ENCODE results near the gene TANC1. TPM values are rescaled to one million over a fixed set of nuclear protein-coding genes. Genes with fewer than 3 reads are reported as not detected.

Gene TANC1
- total RNA-seq, 1 donor from 2014 or later, result 45.0 TPM

- no peak overlapping the region for H3K27ac Mint-ChIP-seq (ENCODE audit: unreplicated experiment)
These were observed 228.0 kb downstream of the TANC1 start for GRCh38 chr2:159196393-159196925.

GRCh38 chr2:159199236-159199635 lies 230.8 kb downstream of the TANC1 start:
- peaks cover 25% of the 10 kb centered on the region for H3K4me1 ChIP-seq (ENCODE audit: insufficient read depth, low read length)
- no peak overlapping the region for H2AFZ ChIP-seq (ENCODE audit: low read depth, low read length)
- no peaks in the 10 kb centered on the region for H3K9me3 ChIP-seq (ENCODE audit: insufficient read depth, low read depth, low read length)
- no peaks in the 10 kb centered on the region for H4K20me1 ChIP-seq (ENCODE audit: insufficient read depth, low read length)
- no peak overlapping the region for H3K4me3 ChIP-seq (ENCODE audit: insufficient read depth, low read depth, low read length)
- H3K27me3 ChIP-seq (ENCODE audit: insufficient read depth, low read length), result no peaks in the 10 kb centered on the region
- FAIRE-seq, result no peak
- H3K36me3 ChIP-seq (ENCODE audit: insufficient read depth, low read length), result peaks cover 19% of the 10 kb centered on the region
- no peak for DNase-seq (ENCODE audit: low read depth)
- H3K27ac Mint-ChIP-seq (ENCODE audit: unreplicated experiment), result no peak overlapping the region
- TF ChIP-seq EZH2 (IDR thresholded peaks at IDR 0.05; ENCODE audit: insufficient read depth, low read length) (no peak), CTCF (IDR thresholded peaks at IDR 0.05; ENCODE audit: insufficient read depth, low read depth, low read length) (no peak)
- peaks cover 27% of the 10 kb centered on the region for H3K4me1 Mint-ChIP-seq (ENCODE audit: low read depth, unreplicated experiment)
- H3K4me2 ChIP-seq (ENCODE audit: low read length), result no peak overlapping the region
- H3K27ac ChIP-seq (ENCODE audit: low read depth, low read length), result no peak overlapping the region
- H3K36me3 Mint-ChIP-seq (ENCODE audit: low read depth, unreplicated experiment), result peaks cover 25% of the 10 kb centered on the region
- no peaks in the 10 kb centered on the region for H3K9me3 Mint-ChIP-seq (ENCODE audit: unreplicated experiment)
- no peak overlapping the region for H3K9ac ChIP-seq (ENCODE audit: low read length)
- H3K79me2 ChIP-seq (ENCODE audit: insufficient read depth, low read length), result no peaks in the 10 kb centered on the region
- H3K4me3 Mint-ChIP-seq (ENCODE audit: unreplicated experiment), result no peak overlapping the region
- H3K27me3 Mint-ChIP-seq (ENCODE audit: low read depth, unreplicated experiment), result no peaks in the 10 kb centered on the region

More at GRCh38 chr2:159196393-159196925, 228.0 kb downstream of the TANC1 start:
- Mint-ChIP-seq H3K27me3 (ENCODE audit: low read depth, unreplicated experiment) (no peaks in the 10 kb centered on the region), H3K9me3 (ENCODE audit: unreplicated experiment) (no peaks in the 10 kb centered on the region), H3K4me1 (ENCODE audit: low read depth, unreplicated experiment) (peaks cover 15% of the 10 kb centered on the region), H3K4me3 (ENCODE audit: unreplicated experiment) (no peak overlapping the region), H3K36me3 (ENCODE audit: low read depth, unreplicated experiment) (peaks cover 32% of the 10 kb centered on the region)
- Histone ChIP-seq H3K9ac (ENCODE audit: low read length) (no peak overlapping the region), H3K36me3 (ENCODE audit: insufficient read depth, low read length) (peaks cover 21% of the 10 kb centered on the region), H3K27me3 (ENCODE audit: insufficient read depth, low read length) (no peaks in the 10 kb centered on the region), H3K9me3 (ENCODE audit: insufficient read depth, low read depth, low read length) (no peaks in the 10 kb centered on the region), H2AFZ (ENCODE audit: low read depth, low read length) (no peak overlapping the region), H3K4me2 (ENCODE audit: low read length) (no peak overlapping the region), H4K20me1 (ENCODE audit: insufficient read depth, low read length) (peaks cover 1% of the 10 kb centered on the region), H3K79me2 (ENCODE audit: insufficient read depth, low read length) (peaks cover 3% of the 10 kb centered on the region), H3K4me3 (ENCODE audit: insufficient read depth, low read depth, low read length) (no peak overlapping the region), H3K27ac (ENCODE audit: low read depth, low read length) (no peak overlapping the region), H3K4me1 (ENCODE audit: insufficient read depth, low read length) (peaks cover 3% of the 10 kb centered on the region)
- FAIRE-seq (no peak), DNase-seq (ENCODE audit: low read depth) (no peak)
- TF ChIP-seq CTCF (IDR thresholded peaks at IDR 0.05; ENCODE audit: insufficient read depth, low read depth, low read length), result no peak
- no peak for TF ChIP-seq EZH2 (IDR thresholded peaks at IDR 0.05; ENCODE audit: insufficient read depth, low read length)

GRCh38 chr2:159199761-159200465 lies 231.5 kb downstream of the TANC1 start:
- H3K27me3 Mint-ChIP-seq (ENCODE audit: low read depth, unreplicated experiment), result no peaks in the 10 kb centered on the region
- H3K79me2 ChIP-seq (ENCODE audit: insufficient read depth, low read length), result no peaks in the 10 kb centered on the region
- no peaks in the 10 kb centered on the region for H3K9me3 ChIP-seq (ENCODE audit: insufficient read depth, low read depth, low read length)
- H2AFZ ChIP-seq (ENCODE audit: low read depth, low read length), result no peak overlapping the region
- H3K27ac Mint-ChIP-seq (ENCODE audit: unreplicated experiment), result no peak overlapping the region
- no peak for FAIRE-seq
- H3K36me3 Mint-ChIP-seq (ENCODE audit: low read depth, unreplicated experiment), result peaks cover 23% of the 10 kb centered on the region
- TF ChIP-seq CTCF (IDR thresholded peaks at IDR 0.05; ENCODE audit: insufficient read depth, low read depth, low read length), result no peak
- no peak for TF ChIP-seq EZH2 (IDR thresholded peaks at IDR 0.05; ENCODE audit: insufficient read depth, low read length)
- H3K4me1 Mint-ChIP-seq (ENCODE audit: low read depth, unreplicated experiment), result peaks cover 27% of the 10 kb centered on the region
- H4K20me1 ChIP-seq (ENCODE audit: insufficient read depth, low read length), result no peaks in the 10 kb centered on the region
- H3K9ac ChIP-seq (ENCODE audit: low read length), result no peak overlapping the region
- H3K27ac ChIP-seq (ENCODE audit: low read depth, low read length), result peak overlapping the region; percentile 81
- H3K4me3 Mint-ChIP-seq (ENCODE audit: unreplicated experiment), result no peak overlapping the region
- H3K4me3 ChIP-seq (ENCODE audit: insufficient read depth, low read depth, low read length), result no peak overlapping the region
- peaks cover 14% of the 10 kb centered on the region for H3K36me3 ChIP-seq (ENCODE audit: insufficient read depth, low read length)
- DNase-seq (ENCODE audit: low read depth), result no peak
- H3K9me3 Mint-ChIP-seq (ENCODE audit: unreplicated experiment), result no peaks in the 10 kb centered on the region
- H3K4me2 ChIP-seq (ENCODE audit: low read length), result no peak overlapping the region
- H3K4me1 ChIP-seq (ENCODE audit: insufficient read depth, low read length), result peaks cover 25% of the 10 kb centered on the region
- H3K27me3 ChIP-seq (ENCODE audit: insufficient read depth, low read length), result no peaks in the 10 kb centered on the region

Measured in astrocyte (in vitro differentiated cells and primary cell).